Left forelimb (tissue), 1 donor: ENCODE results near the gene SHROOM1.

Experiments
- DNase-seq: peaks from one replicate; pipeline ENCODE4 v3.0.0-alpha.2; 2018; ENCODE audit warnings: low spot score

The SHROOM1 gene

DNA sequence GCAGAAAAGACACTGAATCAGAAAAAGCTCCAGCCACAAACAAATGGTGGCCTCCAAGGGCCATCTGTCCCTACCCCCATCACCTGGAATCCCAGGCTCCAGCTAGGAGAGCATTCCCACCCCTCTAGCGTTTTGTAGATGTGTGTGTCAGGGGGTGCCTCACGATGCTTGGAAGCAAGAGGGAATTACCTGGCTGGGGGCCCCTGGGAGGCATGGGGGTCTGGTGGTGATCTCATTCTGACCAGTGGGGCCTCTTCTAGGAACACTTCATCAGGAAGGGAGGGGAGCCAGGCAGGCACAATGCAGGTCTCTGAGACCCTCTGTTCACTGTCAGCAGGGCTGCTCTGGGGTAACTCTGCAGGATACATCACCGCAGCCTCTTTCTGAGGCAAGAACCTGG, 6.0 kb downstream of the SHROOM1 start:
- DNase-seq = no peak

DNA sequence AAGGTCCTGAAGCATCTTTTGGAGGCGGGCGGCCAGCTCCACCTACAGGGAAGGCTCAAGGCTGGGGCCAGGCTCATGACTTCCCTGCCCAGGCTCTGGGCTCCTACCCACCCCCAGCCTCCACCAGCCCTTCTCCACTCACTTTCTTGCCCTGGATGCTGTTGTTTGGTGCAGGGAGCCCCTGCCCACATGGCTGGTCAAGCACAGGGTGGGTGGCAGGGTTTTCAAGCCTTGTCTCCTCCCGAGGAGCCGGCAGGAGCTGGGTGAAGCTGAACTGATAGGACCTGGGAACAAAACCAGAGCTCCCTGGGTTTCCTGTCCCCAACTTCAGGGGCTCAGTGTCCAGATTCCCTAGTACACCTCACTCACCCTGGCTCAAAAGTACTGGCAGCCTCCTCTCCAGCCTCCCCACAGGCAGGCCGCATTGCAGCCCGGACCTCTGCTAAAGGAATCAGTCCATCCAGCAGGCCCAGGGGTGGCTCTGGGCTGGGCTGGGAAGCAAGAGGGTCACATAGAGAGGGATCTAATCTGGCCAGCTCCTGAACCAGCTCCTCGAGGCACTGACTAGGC, 6.9 kb downstream of the SHROOM1 start:
- DNase-seq = no peak

DNA sequence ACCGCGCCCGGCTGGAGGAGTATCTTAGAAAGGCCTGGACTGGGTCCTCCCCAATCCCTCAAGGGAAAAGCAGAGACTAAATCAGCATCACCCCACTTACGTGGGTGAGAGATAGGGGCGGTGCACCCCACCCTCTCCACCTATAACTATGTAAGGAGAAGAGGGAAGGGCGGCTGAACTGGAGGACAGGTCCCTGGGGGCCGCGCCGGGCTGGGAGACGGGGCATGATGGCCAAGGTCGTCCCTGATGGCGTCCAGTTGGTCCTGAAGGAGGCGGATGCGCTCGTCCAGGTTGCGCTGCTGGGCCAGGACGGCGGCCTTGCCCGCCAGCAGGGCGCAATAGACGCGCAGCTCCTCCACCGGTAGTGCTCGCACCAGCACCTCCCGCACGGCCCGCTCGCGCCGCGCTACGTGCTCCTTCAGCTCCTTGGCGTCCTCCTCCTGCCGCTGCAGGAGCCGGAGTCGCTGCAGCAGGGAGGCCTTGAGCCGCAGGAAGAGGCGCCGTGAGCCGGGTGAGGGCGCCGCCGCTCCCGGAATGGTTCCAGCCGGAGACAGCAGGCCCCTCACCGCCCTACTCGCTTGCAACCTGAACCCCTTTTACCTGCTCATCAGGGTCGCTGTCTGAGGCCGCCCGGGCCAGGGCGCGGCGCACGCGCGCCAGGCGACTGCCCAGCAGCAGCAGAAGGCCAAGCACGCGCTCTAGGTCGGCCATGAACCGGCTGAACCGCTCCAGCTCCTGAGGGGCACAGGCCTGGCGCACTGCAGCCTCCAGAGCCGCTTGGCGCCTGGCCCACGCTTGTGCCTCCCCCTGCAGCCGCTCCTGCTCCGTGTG, 7.6 kb downstream of the SHROOM1 start:
- no peak for DNase-seq

DNA sequence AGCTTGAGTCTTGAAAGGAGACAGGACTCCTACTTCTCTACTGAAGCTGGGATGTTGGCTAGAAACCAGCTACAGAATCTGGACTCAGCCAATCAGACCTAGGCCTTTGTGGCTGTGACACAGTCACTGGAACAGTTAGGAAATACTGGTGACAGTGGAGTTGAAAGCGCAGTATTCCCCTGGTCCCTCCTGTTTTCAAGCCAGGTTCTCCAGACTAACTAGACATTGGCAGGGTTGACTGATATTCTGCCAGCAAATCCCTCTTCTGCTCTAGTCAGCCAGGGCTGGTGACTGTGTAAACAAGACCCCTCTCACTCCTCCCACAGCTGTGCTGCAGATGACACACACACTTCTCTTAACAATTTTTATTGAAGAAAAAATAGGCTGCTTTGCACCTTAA, 8.7 kb downstream of the SHROOM1 start:
- no peak for DNase-seq

DNA sequence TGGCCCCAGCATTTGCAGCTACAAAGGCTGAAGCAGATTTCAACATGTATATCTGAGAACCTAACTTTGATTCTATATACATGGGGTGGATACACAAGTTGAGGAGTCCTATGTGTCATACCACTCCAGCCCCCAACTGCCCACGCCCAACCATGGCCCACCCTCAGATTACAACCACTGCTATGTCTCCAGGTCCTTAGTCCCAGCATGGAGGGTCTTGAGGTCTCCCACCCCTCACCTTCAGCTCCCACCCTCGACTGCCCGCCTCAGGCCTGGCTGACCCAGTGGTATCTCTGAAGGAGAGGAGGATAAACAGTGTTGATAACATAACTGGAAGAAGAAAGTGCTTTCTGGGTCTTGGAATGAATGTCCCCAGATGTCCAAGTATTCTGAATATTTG, 9.1 kb downstream of the SHROOM1 start:
- no peak for DNase-seq

DNA sequence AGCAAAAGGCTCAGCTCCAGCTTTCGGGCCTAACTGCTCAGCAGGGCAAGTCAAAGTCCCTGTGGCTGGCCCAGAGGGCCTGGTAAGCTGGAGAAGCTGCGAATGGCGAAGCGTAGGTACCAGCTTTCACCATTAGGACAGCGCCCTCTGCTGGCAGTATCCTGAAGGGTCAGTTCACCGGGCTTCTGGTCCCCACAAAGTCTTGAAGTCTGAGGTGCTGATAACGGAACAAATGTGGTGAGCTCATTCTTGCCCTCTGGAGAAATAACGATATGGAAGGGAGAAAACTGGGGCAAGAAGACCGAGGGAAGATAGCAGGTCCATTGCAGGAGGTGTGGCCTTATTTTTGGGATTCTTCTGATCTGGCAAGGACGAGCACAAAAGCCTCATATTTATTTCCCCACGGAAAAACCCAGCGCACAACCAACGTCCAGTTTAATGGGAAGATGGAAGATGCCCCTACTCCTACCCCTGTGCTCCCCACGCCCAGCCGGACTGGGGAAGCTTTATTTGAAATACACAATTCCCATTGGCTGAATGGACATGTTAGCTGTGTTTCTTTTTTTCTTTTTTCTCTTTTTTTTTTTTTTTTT, 10.2 kb downstream of the SHROOM1 start:
- no peak for DNase-seq

DNA sequence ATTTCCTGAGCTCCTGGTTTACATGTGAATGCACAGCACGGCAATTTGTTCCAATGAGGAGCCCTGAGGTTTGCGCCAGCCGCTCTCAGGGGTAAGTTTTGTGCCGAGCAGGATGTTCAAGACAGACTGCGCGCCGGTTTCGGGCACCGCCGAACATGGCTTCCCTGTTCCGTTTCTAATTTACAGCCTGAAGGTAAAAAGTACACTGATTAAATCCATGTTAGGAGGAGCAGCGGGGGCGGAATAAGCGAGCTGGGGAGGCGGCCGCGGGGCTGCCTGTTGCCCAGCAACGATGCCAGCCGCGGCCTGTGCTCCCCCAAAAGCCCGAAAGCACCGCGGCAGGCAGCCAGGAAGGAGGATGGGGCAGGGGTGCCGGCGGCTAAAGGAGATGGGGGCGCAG, 11.0 kb downstream of the SHROOM1 start:
- DNase-seq = no peak

DNA sequence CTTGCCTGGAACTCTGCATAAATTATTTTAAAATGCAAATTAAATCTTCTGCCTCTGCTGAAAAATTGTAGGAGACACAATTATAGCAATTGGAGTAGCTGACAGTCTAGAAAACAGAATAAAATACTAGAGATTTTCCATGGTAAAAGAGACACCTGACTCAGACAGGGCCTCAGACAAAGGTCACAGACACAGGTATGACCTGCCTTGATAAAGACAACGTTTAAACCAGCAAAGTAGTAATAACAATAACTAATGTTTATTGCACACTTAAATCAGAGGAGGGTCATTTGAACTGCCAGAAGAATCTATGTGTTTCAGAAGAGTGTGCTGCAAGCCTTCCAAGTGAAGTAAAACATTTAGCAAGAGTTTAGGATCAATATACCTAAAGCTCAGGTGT, 13.4 kb downstream of the SHROOM1 start:
- no peak for DNase-seq

DNA sequence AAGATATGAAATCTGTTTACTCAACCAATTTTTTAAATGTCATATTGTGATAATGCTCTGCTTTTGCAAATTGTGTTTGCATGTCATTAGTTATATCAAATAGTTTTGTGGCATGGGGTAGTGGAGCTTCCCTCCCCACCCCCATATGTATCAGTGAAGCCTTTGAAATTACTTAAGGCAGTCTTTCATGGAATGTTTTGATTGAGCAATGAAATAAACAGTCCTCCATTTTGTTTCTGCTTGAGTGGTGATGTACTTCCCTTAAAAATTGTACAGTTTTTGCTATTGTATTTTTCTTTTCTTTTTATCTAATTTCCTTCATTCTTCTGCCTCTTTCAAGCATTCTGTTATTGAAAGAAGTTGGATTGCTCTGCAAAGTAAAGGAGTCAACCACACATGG, 13.9 kb downstream of the SHROOM1 start:
- DNase-seq = no peak

DNA sequence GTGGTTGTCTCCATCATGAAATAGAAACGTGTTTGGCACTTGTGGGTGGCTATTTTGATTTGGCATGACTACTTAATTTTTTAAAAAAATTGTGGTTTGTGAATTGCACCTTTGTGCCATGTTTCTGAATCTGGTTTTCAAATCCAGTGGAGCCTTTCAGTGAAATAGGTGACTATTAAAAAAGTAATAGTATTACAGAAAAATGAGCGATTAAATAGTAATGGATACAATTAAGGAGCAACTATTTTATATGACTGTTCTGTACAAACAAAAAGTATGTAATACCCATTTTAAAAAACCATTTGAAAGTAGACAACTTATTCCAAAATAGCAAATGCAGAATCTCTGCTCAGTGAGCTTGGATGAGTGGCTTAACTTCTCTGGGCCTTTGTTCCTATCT, 14.4 kb downstream of the SHROOM1 start:
- no peak for DNase-seq

DNA sequence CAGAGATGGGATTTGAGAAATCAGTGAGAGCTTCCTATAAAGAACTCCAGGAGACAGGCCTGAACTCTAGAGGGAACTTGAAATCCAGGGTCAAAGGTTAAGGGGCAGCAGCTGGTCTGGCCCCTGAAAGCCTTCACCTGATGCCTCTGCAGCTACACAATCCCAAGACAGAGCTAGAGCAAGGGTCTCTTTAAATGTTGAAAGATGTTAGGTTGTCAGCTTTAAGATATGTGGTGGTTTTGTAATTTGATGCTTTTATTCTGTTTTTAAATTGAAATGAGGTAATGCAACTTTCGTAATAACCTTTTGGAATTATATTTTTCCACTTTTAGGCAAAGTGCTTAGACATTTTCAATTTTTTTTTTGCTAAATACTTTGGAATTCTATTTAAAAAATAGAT, 15.0 kb downstream of the SHROOM1 start:
- no peak for DNase-seq

DNA sequence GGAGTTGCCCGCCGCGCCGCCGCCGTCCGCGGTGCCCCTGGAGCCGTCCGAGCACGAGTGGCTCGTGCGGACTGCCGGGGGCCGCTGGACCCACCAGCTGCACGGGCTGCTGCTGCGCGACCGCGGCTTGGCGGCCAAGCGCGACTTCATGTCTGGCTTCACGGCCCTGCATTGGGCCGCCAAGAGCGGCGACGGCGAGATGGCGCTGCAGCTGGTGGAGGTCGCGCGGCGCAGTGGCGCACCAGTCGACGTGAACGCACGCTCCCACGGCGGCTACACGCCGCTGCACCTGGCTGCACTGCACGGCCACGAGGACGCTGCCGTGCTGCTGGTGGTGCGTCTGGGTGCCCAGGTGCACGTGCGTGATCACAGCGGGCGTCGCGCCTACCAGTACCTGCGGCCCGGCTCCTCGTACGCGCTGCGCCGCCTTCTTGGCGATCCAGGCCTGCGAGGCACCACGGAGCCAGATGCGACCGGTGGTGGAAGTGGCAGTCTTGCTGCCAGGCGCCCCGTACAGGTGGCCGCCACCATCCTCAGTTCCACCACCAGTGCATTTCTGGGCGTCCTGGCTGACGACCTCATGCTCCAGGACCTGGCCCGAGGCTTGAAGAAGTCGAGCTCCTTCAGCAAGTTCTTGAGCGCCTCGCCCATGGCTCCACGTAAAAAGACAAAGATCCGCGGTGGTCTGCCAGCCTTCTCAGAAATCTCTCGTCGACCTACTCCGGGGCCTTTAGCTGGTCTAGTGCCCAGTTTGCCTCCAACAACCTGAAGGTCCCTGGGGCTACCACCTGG, 15.7 kb downstream of the SHROOM1 start:
- DNase-seq = no peak

DNA sequence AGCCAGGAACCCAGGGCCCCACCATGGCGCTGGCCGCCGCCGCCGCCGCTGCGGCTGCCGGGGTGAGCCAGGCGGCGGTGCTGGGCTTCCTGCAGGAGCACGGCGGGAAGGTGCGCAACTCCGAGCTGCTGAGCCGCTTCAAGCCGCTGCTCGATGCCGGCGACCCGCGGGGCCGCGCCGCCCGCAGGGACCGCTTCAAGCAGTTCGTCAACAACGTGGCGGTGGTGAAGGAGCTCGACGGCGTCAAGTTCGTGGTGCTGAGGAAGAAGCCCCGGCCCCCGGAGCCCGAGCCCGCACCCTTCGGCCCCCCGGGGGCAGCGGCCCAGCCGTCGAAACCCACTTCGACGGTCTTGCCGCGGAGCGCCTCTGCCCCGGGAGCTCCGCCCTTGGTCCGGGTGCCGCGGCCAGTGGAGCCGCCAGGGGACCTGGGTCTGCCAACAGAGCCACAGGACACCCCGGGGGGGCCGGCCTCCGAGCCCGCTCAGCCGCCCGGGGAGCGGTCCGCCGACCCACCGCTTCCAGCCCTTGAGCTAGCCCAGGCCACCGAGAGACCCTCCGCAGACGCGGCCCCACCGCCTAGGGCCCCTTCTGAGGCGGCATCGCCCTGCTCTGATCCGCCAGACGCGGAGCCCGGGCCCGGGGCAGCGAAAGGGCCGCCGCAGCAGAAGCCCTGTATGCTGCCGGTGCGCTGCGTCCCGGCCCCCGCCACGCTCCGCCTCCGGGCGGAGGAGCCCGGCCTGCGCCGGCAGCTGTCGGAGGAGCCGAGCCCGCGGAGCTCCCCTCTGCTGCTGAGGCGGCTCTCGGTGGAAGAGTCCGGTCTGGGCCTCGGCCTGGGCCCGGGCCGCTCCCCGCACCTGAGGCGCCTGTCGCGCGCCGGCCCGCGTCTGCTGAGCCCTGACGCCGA, 16.6 kb downstream of the SHROOM1 start:
- no peak for DNase-seq

DNA sequence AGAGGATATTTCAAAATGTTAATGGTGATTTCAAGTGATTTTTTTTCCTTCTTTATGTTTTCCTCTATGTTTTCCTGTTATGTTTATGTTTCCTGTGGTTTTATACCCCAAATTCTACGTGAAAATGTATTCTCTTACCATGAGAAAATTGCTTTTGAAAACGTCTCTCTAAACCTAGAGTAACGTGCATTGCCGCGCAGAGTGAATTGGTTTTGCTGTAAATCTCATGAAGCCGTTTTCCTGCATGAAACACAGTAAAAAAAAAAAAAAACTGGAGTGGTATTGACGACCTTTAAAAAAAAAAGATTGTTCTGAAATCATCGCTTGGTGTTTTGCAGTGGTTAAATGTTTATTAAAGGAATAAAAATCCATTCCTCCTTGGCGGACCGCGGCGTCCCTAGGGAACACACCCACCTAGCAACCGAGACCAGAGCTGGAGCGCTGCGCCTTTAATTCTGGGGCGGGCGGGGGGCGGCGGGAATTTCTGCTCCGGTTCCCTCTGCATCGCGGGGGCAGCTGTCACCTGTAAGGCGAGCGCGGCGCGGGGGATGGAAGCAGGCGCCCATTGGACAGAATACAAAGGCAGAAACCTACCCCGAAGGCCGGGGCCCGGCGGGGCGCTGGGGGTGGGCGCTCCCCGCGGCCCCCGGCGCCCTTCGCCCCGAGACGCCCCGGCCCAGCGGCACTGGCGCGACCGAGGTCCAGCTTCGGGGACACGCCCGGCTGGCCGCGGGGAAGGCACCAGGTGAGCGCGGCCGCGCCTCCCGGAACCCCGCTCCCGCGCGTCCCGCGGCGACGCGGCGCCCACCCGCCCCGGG, 17.5 kb downstream of the SHROOM1 start, which contains the start of gene SOWAHA:
SOWAHA (plus strand) TSS at position 522 of the 818 bp plus-strand sequence. CDS start 320 bp downstream, outside the sequence.
- DNase-seq = no peak

DNA sequence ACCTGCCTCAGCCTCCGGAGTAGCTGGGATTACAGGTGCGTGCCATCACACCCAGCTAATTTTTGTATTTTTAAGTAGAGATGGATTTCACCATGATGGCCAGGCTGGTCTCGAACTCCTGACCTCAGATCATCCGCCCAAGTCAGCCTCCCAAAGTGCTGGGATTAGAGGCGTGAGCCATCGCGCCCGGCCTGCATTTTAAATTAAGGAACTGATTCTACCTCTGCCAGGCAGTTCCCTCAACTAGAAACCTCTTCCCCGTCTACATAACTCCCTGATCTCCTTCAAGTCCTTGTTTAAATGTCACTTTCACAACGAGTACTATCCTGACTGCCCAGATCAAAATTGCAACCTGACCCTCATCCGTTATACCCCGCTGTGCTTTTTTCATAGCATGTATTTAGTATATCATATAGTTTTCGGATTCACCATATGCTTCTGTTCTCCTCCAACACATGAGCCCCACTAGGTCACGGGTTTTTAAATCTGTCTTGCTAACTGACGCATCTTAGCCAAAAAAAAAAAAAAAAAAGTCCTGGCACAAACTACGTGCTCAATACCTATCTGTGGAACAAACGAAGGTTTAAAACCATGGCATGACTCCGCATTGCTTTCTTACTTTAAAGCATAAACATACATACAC, 18.2 kb downstream of the SHROOM1 start:
- DNase-seq = no peak

DNA sequence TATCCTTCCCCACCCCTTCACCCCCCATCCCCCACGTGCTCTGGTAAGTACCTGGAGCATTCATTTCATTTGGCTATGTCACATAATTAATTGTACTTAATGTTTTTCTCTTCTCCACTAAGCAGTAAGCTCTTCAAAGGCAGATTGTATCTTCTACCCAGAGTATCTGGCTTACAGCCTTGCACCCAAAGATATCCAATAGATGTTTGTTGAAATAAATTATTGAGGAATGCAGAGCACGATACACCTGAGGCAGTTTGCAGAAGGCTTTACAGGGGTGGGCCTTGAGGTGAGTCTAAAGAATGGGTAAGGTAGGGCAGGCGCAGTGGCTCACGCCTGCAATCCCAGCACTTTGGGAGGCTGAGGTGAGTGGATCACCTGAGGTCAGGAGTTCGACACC, 19.8 kb downstream of the SHROOM1 start:
- DNase-seq = no peak

DNA sequence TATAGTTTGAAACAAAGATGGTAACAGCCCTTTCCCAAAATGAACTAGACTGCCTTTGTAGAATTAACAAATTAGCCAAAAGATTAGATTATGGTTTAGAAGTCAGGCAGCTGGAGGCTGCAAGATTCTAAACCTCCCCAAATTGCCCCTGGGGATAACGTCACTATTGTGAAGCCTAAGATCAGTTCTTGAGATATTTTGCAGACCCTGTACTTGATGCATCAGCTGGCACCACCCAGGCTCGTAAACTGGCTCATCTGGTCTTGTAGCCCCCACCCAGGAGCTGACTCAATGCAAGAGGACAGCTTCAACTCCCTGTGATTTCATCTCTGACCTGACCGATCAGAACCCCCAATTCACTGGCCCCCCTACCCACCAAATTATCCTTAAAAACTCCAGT, 21.6 kb downstream of the SHROOM1 start:
- DNase-seq = peak; percentile 6

DNA sequence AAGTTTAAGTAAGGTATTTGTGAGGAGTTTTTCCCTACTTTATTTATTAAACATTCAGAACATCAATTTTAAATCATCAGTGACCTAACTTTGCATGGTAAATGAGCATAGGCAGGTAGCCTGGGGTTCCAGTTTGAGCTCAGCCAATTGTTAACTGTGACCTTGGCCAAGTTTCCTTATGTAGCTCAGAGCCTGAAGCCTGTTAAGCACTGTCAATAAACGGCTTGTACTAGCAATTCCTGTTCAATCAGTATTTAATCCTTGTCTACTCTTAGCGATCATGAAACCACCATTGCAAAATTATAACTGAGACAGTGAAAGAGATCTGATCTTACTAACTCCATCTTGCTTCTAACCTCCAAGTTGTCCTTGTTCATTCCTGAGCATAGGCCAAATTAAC, 22.0 kb downstream of the SHROOM1 start:
- no peak for DNase-seq

DNA sequence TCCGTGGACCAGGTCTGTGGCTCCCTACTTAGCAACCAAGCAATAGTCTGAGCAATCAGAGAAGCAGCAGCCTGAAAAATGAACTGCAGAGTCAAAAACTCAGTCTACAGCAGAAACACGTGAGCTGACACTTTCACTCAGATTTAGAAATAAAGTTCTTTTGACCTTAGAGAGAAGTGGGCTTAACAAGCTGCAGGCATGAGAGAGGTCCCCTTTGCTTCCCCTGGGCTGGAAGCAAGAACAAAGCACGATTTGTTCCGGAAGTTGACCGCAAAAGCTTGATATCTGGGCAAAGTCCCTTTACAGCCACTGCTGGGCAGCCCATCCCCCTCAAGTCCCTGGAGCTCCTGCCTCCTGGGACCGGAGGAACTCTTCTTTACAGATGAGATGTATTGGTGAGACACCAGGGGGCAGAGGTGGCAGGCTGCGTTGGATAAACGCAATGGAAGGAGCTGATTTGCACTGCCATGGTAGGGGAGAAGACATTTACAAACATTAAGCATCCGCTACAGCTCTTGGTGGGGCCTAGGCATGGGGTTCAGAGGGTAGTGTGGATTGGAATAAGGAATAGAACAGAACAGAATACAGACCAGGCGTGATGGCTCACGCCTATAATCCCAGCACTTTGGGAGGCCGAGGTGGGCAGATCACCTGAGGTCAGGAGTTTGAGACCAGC, 23.1 kb downstream of the SHROOM1 start:
- peak; percentile 45 for DNase-seq

DNA sequence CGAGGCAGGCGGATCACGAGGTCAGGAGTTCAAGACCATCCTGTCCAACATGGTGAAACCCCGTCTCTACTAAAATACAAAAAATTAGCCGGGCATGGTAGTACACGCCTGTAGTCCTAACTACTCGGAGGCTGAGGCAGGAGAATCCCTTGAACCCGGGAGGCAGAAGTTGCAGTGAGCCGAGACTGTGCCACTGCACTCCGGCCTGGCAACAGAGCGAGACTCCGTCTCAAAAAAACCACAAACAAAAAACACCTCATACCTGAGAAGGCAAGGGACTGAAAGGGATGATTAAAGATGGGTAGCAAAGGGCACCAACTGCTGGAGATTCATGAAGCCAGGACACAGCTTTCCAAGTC, 23.7 kb downstream of the SHROOM1 start:
- peak; percentile 25 for DNase-seq
